HTERT RPE-1 (cell line): ENCODE data around the gene PITHD1.
"Not testable (repeated sequence)": the region's sequence is repeated elsewhere in the genome, so short reads cannot be mapped to it uniquely, and the experiment has no call there.

Experiments
- in situ Hi-C: fragments of 300-500 bp; cut with MboI; formaldehyde crosslinking; loops from 4 replicates; pipeline ENCODE4 v1.14.3; 2020; ENCODE audit warnings: low sequenced_read_pairs

The PITHD1 gene

GRCh38 chr1:23823767-23824166, 45.5 kb downstream of the PITHD1 start:
- in situ Hi-C loops, result no loop called here

GRCh38 chr1:23824711-23825075, 46.5 kb downstream of the PITHD1 start:
- in situ Hi-C loops, result no loop called here

GRCh38 chr1:23825076-23825761, 47.0 kb downstream of the PITHD1 start, which contains the start of gene HMGCL:
HMGCL (minus strand) TSS chr1:23825429; CDS start chr1:23825415, 14 bp downstream.
- in situ Hi-C loops, result no loop called here

GRCh38 chr1:23825762-23826522, 47.7 kb downstream of the PITHD1 start:
- in situ Hi-C loops, result no loop called here

- in situ Hi-C loops, result not testable (repeated sequence)
Observed at GRCh38 chr1:23826590-23826989, 48.4 kb downstream of the PITHD1 start.

- in situ Hi-C loops, result no loop called here
Observed at GRCh38 chr1:23827717-23828116, 49.5 kb downstream of the PITHD1 start.

- in situ Hi-C loops, result not testable (repeated sequence)
Observed at GRCh38 chr1:23834156-23834555, 55.9 kb downstream of the PITHD1 start.

GRCh38 chr1:23836037-23836436, 57.8 kb downstream of the PITHD1 start:
- in situ Hi-C loops, result no loop called here
